ENCODE data around the gene AANAT.

The AANAT gene

DNA sequence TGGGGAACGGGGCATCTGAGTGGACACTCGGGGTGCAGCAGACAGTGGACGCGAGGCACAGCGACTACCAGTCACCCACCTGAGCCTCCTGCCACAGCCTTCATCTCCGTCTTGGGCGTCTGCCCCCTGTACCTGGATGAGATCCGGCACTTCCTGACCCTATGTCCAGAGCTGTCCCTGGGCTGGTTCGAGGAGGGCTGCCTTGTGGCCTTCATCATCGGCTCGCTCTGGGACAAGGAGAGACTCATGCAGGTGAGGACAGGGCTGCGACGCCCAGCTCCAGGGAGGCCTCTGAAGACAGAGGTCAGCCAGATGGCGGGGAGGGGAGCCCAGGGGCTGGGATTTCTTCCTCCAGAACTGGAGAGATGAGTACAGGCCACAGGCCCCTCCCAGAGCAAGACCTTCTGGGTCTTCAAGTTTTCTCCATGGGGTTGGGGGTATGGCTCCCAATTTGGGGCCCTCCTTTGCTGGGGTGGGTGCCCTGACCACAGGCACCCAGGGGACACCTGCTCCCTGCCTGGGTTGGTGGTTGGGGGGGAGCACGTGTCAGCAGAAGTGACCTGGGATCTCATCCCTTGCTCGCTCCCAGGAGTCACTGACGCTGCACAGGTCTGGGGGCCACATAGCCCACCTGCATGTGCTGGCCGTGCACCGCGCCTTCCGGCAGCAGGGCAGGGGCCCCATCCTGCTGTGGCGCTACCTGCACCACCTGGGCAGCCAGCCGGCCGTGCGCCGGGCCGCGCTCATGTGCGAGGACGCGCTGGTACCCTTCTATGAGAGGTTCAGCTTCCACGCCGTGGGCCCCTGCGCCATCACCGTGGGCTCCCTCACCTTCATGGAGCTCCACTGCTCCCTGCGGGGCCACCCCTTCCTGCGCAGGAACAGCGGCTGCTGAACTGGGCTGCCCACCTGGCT is 1.9 kb downstream of the AANAT start:
- TF ChIP-seq, protein P1, sequence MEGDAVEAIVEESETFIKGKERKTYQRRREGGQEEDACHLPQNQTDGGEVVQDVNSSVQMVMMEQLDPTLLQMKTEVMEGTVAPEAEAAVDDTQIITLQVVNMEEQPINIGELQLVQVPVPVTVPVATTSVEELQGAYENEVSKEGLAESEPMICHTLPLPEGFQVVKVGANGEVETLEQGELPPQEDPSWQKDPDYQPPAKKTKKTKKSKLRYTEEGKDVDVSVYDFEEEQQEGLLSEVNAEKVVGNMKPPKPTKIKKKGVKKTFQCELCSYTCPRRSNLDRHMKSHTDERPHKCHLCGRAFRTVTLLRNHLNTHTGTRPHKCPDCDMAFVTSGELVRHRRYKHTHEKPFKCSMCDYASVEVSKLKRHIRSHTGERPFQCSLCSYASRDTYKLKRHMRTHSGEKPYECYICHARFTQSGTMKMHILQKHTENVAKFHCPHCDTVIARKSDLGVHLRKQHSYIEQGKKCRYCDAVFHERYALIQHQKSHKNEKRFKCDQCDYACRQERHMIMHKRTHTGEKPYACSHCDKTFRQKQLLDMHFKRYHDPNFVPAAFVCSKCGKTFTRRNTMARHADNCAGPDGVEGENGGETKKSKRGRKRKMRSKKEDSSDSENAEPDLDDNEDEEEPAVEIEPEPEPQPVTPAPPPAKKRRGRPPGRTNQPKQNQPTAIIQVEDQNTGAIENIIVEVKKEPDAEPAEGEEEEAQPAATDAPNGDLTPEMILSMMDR (conservative IDR thresholded peaks at IDR 0.05; ENCODE audit: low read depth, low read length), result no peak
- no peak for DNase-seq (ENCODE audit: low read depth)

DNA sequence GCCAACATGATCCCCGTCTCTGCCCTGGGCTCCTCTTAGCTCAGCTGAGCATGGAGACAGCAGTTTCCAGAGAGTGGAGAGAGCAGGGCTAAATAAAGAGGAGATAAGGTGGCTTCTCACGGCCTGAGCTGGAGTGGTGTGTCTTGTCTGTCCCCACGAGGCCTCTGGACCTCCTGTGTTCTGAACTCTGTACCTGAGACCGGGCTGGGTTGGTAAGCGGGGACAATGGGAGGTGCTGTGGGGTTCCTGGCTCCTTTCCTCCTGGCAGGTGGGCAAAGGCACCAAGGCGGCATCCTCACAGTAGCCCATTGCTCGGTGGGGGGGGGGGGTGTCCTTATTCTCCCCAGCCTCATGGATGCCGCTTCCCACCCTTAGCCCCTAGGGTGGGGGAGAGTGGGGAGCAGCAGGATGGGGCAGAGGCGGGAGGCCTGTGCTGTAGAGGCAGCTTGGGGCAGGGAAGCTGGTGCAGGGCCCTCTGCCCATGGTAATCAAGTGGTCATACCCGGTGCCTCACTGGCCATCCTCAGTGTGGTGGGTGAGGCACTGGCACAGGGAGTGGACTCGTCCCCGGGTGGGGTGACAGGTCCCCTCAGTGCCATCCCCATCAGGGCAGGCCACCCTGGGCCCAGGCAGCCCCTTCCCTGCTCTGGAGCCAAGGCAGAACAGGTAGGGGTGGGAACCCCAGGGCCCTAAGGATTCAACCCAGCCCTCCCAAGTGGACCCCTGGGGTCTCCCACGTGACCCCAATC is 2.8 kb downstream of the AANAT start:
- no peak overlapping the region for H3K4me3 ChIP-seq (ENCODE audit: low read depth, low read length)
- TF ChIP-seq, protein P1 (conservative IDR thresholded peaks at IDR 0.05; ENCODE audit: low read depth, low read length), result no peak
- DNase-seq (ENCODE audit: low read depth), result no peak

More for the DNA sequence above, 1.9 kb downstream of the AANAT start:
- H3K4me3 ChIP-seq (ENCODE audit: low read depth, low read length), result no peak overlapping the region

DNA sequence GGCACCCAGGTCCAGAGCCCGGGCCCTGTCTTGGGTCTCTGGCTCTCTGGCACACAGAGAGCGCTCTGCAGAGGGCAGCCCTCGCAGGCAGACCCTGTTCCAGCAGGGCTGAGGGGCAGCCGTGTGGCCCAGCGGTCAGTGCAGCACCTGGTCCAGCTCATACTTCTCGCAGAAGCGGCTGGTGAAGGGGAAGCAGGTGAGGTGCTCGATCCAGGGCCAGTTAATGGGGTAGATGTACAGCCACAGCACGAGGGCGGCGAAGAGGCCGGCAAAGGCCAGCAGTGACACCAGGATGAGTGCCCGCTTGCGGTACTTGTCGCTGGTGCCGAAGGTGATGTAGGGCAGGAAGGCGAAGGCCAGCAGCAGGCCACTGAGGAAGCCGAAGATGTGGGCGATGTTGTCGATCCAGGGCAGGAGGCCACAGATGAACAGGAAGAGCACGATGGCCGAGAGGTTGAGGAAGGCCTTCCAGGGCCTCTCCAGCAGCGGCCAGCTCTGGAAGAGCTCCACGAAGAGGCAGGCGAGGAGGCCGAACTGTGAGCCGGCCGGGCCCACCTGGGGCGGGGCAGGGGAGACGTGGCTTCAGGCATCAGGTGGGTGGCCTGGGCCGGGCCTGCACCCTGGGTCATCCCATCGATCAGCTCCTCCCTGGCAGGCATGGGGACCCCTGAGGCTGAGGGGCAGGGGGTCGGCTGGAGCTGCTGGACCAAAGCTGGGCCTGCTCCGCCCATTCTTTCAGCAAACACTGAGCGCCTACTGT is 4.3 kb downstream of the AANAT start:
- no peak overlapping the region for H3K4me3 ChIP-seq (ENCODE audit: low read depth, low read length)
- TF ChIP-seq, protein P1 (conservative IDR thresholded peaks at IDR 0.05; ENCODE audit: low read depth, low read length), result no peak
- no peak for DNase-seq (ENCODE audit: low read depth)

DNA sequence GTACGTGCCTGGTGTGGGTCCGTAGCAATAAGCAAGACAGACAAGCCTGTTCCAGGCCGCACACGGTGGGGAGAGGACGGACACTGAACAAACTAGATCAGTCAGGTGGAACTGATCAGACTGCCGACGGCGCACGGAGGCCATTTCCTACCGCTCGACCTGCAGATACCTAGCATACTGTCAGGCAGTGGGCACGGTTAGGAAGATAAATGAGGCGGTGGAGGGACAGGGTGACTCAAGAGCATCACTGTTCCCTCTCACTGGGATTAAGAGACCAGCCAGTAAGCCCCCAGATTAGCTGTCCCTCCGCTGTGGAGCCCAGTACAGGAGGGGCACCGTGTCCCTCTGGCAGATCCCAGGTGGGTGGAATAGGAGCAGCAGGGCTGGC is 4.8 kb downstream of the AANAT start:
- H3K4me3 ChIP-seq (ENCODE audit: low read depth, low read length), result no peak overlapping the region
- TF ChIP-seq, protein P1 (conservative IDR thresholded peaks at IDR 0.05; ENCODE audit: low read depth, low read length), result no peak

GRCh38 chr17:76472726-76473125 is 5.3 kb downstream of the AANAT start:
- no peak overlapping the region for H3K4me3 ChIP-seq (ENCODE audit: low read depth, low read length)
- TF ChIP-seq, protein P1 (conservative IDR thresholded peaks at IDR 0.05; ENCODE audit: low read depth, low read length), result no peak
- DNase-seq (ENCODE audit: low read depth), result no peak

More for the DNA sequence above, 4.8 kb downstream of the AANAT start:
- DNase-seq (ENCODE audit: low read depth), result no peak

GRCh38 chr17:76473541-76473985 is 6.2 kb downstream of the AANAT start:
- no peak overlapping the region for H3K4me3 ChIP-seq (ENCODE audit: low read depth, low read length)
- peak; percentile 26 for DNase-seq (ENCODE audit: low read depth)
- TF ChIP-seq, protein P1 (conservative IDR thresholded peaks at IDR 0.05; ENCODE audit: low read depth, low read length), result peak; percentile 51

Measured in choroid plexus epithelial cell (primary cell).